ENCODE measurements around the gene MAPK1.

DNA sequence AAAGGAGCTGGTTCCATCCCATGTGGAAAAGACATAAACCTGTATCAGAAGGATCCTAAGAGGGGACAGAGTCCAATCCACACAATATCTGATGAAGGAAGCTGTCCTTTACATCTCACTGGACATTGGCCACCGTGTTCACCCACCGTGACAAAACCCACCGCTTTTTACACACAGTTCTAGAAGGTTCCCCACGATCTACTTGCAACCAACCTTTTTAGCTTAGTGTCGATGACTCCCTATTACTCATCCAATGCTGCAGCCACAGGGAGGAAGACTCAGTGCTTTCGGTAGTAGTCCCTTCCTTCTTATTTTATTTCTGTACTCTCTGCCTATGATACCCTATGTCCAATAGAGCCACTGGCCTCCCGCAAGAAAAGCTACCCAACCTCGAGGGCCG, 65.4 kb downstream of the MAPK1 start:
- TF ChIP-seq EZH2 (IDR thresholded peaks at IDR 0.05; ENCODE audit: insufficient read depth, low read length), result no peak
- TF ChIP-seq, protein P1, sequence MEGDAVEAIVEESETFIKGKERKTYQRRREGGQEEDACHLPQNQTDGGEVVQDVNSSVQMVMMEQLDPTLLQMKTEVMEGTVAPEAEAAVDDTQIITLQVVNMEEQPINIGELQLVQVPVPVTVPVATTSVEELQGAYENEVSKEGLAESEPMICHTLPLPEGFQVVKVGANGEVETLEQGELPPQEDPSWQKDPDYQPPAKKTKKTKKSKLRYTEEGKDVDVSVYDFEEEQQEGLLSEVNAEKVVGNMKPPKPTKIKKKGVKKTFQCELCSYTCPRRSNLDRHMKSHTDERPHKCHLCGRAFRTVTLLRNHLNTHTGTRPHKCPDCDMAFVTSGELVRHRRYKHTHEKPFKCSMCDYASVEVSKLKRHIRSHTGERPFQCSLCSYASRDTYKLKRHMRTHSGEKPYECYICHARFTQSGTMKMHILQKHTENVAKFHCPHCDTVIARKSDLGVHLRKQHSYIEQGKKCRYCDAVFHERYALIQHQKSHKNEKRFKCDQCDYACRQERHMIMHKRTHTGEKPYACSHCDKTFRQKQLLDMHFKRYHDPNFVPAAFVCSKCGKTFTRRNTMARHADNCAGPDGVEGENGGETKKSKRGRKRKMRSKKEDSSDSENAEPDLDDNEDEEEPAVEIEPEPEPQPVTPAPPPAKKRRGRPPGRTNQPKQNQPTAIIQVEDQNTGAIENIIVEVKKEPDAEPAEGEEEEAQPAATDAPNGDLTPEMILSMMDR (IDR thresholded peaks at IDR 0.05; ENCODE audit: insufficient read depth, low read depth, low read length), result no peak
